Gastrocnemius medialis (tissue), 4 donors: Measurements from ENCODE around the gene TAS2R30.

Source experiments
- POLR2A ChIP-seq, 2 donors: fragments of 450-650 bp; IDR thresholded peaks; one replicate each; pipeline ENCODE4 v1.6.1; 2017; ENCODE audit warnings: antibody characterized with exemption in 2 of 2, mild to moderate bottlenecking in 2 of 2, moderate library complexity in 2 of 2
- TF ChIP-seq, protein P1 (sequence below), 5 experiments: fragments of 450-650 bp in 3 of 5; fragments of 200-600 bp in 2 of 5; sonication (generic) in 2 of 5; IDR thresholded peaks in 4 of 5; conservative IDR thresholded peaks in 1 of 5; 1 replicate in 4 of 5; 2 replicates in 1 of 5; pipeline ENCODE4 v1.5.1; 2016 to 2019; ENCODE audit warnings: antibody characterized with exemption in 5 of 5, mild to moderate bottlenecking in 3 of 5, moderate library complexity in 3 of 5

DNA sequence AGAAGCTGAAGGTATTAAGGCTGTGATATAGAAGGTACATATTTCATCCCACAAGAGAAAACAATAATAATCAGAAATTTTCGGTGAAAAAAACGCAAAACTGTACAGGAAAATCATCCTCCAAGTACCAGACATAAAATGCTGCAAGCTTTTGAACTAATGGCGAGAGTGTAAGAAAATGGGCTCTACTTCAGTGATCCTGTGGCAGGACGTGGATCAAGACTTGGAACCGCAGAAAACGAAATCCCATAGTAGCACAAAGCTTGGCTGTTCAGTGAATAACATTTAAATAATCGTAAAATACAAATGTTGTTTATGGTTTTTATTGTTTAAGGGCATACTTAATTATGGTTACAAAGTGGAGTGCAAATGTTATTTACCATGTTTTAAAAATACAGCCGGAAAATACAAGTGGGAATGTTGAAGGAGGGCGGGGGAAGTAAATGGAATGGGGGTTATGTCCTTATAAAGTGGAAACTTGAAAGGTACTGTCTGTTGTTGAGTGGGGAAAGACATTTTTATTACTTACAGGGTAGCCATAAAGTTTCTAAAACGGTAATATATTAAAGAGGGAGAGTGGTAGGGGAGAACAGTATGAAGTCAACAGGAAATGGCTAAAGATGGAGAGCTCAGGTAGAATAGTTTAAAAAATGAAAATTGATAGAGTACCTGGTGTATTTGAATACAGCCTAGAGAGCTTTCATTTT is 37.7 kb upstream of the TAS2R30 start:
- TF ChIP-seq, protein P1, sequence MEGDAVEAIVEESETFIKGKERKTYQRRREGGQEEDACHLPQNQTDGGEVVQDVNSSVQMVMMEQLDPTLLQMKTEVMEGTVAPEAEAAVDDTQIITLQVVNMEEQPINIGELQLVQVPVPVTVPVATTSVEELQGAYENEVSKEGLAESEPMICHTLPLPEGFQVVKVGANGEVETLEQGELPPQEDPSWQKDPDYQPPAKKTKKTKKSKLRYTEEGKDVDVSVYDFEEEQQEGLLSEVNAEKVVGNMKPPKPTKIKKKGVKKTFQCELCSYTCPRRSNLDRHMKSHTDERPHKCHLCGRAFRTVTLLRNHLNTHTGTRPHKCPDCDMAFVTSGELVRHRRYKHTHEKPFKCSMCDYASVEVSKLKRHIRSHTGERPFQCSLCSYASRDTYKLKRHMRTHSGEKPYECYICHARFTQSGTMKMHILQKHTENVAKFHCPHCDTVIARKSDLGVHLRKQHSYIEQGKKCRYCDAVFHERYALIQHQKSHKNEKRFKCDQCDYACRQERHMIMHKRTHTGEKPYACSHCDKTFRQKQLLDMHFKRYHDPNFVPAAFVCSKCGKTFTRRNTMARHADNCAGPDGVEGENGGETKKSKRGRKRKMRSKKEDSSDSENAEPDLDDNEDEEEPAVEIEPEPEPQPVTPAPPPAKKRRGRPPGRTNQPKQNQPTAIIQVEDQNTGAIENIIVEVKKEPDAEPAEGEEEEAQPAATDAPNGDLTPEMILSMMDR (IDR thresholded peaks at IDR 0.05 in 4 of 5, conservative IDR thresholded peaks at IDR 0.05 in 1 of 5) = no peak
- no peak for TF ChIP-seq POLR2A (IDR thresholded peaks at IDR 0.05)
